ENCODE data around the gene BRAF. TPM values are rescaled to one million over a fixed set of nuclear protein-coding genes. Genes with fewer than 3 reads are reported as not detected.

Gene BRAF
- polyA plus RNA-seq, 1 donor (not counting 4 experiments of a cell fraction or from before 2014, with no cell fraction given) = 12.4 TPM

- H4K20me1 ChIP-seq (ENCODE audit: control insufficient read depth, extremely low read depth, insufficient read depth, low read length) = no peaks in the 10 kb centered on the region
- no peak overlapping the region for H3K27ac ChIP-seq (ENCODE audit: control insufficient read depth, insufficient read depth, low read length)
- no peak overlapping the region for H3K4me3 ChIP-seq (ENCODE audit: control insufficient read depth in 2 of 3, extremely low read depth in 1 of 3, insufficient read depth in 2 of 3, low read depth in 1 of 3, low read length in 3 of 3)
- H3K9ac ChIP-seq (ENCODE audit: control insufficient read depth, extremely low read depth, insufficient read depth, low read length) = no peak overlapping the region
- no peaks in the 10 kb centered on the region for H3K9me3 ChIP-seq (ENCODE audit: control insufficient read depth, low read depth, low read length)
- no peaks in the 10 kb centered on the region for H3K27me3 ChIP-seq (ENCODE audit: control insufficient read depth, extremely low read depth, insufficient read depth, low read length)
- TF ChIP-seq EZH2 (IDR thresholded peaks at IDR 0.05; ENCODE audit: low read length) = no peak
- TF ChIP-seq CTCF (optimal IDR thresholded peaks at IDR 0.05 in 1 of 3, IDR thresholded peaks at IDR 0.05 in 1 of 3, conservative IDR thresholded peaks at IDR 0.05 in 1 of 3; ENCODE audit: extremely low read depth in 1 of 3, insufficient read depth in 2 of 3, low read length in 3 of 3) = no peak
- DNase-seq (ENCODE audit: low read depth, low spot score) = no peak
- FAIRE-seq = no peak
- H3K79me2 ChIP-seq (ENCODE audit: control insufficient read depth, insufficient read depth, low read length) = no peaks in the 10 kb centered on the region
- no peak overlapping the region for H2AFZ ChIP-seq (ENCODE audit: control insufficient read depth, low read length)
- H3K4me2 ChIP-seq (ENCODE audit: control insufficient read depth, extremely low read depth, insufficient read depth, low read depth, low read length) = no peak overlapping the region
- dilution Hi-C loops (cut with MboI; ENCODE audit: extremely low pct_ligation_motif_present, low sequenced_read_pairs) = no loop called here
- H3K9me1 ChIP-seq (ENCODE audit: control insufficient read depth, extremely low read depth, insufficient read depth, low read length) = no peaks in the 10 kb centered on the region
- H3K4me1 ChIP-seq (ENCODE audit: control insufficient read depth, extremely low read depth, insufficient read depth, low read length) = no peaks in the 10 kb centered on the region
- peaks cover 0 to 5% of the 10 kb centered on the region in 2 experiments for H3K36me3 ChIP-seq (ENCODE audit: control insufficient read depth in 2 of 2, extremely low read depth in 1 of 2, insufficient read depth in 2 of 2, low read length in 2 of 2)
Observed at GRCh38 chr7:140774371-140774770, 150.4 kb downstream of the BRAF start.

GRCh38 chr7:140773104-140773503 lies 151.6 kb downstream of the BRAF start:
- H2AFZ ChIP-seq (ENCODE audit: control insufficient read depth, low read length) = no peak overlapping the region
- H3K4me2 ChIP-seq (ENCODE audit: control insufficient read depth, extremely low read depth, insufficient read depth, low read depth, low read length) = no peak overlapping the region
- H3K9ac ChIP-seq (ENCODE audit: control insufficient read depth, extremely low read depth, insufficient read depth, low read length) = no peak overlapping the region
- H3K27ac ChIP-seq (ENCODE audit: control insufficient read depth, insufficient read depth, low read length) = no peak overlapping the region
- no peak for TF ChIP-seq EZH2 (IDR thresholded peaks at IDR 0.05; ENCODE audit: low read length)
- TF ChIP-seq CTCF (optimal IDR thresholded peaks at IDR 0.05 in 1 of 3, IDR thresholded peaks at IDR 0.05 in 1 of 3, conservative IDR thresholded peaks at IDR 0.05 in 1 of 3; ENCODE audit: extremely low read depth in 1 of 3, insufficient read depth in 2 of 3, low read length in 3 of 3) = no peak
- no peaks in the 10 kb centered on the region for H4K20me1 ChIP-seq (ENCODE audit: control insufficient read depth, extremely low read depth, insufficient read depth, low read length)
- no peak for DNase-seq (ENCODE audit: low read depth, low spot score)
- no peaks in the 10 kb centered on the region for H3K4me1 ChIP-seq (ENCODE audit: control insufficient read depth, extremely low read depth, insufficient read depth, low read length)
- H3K9me3 ChIP-seq (ENCODE audit: control insufficient read depth, low read depth, low read length) = no peaks in the 10 kb centered on the region
- dilution Hi-C loops (cut with MboI; ENCODE audit: extremely low pct_ligation_motif_present, low sequenced_read_pairs) = no loop called here
- H3K9me1 ChIP-seq (ENCODE audit: control insufficient read depth, extremely low read depth, insufficient read depth, low read length) = no peaks in the 10 kb centered on the region
- no peak overlapping the region for H3K4me3 ChIP-seq (ENCODE audit: control insufficient read depth in 2 of 3, extremely low read depth in 1 of 3, insufficient read depth in 2 of 3, low read depth in 1 of 3, low read length in 3 of 3)
- H3K36me3 ChIP-seq (ENCODE audit: control insufficient read depth in 2 of 2, extremely low read depth in 1 of 2, insufficient read depth in 2 of 2, low read length in 2 of 2) = peaks cover 0 to 5% of the 10 kb centered on the region in 2 experiments
- no peak for FAIRE-seq
- H3K27me3 ChIP-seq (ENCODE audit: control insufficient read depth, extremely low read depth, insufficient read depth, low read length) = no peaks in the 10 kb centered on the region
- H3K79me2 ChIP-seq (ENCODE audit: control insufficient read depth, insufficient read depth, low read length) = no peaks in the 10 kb centered on the region
